HK-2 (cell line): ENCODE data around the gene MCHR1.

Source experiments
- DNase-seq: peaks from one replicate; pipeline ENCODE4 v3.0.0-alpha.2; 2018; ENCODE audit not compliant: unreplicated experiment

The MCHR1 gene

DNA sequence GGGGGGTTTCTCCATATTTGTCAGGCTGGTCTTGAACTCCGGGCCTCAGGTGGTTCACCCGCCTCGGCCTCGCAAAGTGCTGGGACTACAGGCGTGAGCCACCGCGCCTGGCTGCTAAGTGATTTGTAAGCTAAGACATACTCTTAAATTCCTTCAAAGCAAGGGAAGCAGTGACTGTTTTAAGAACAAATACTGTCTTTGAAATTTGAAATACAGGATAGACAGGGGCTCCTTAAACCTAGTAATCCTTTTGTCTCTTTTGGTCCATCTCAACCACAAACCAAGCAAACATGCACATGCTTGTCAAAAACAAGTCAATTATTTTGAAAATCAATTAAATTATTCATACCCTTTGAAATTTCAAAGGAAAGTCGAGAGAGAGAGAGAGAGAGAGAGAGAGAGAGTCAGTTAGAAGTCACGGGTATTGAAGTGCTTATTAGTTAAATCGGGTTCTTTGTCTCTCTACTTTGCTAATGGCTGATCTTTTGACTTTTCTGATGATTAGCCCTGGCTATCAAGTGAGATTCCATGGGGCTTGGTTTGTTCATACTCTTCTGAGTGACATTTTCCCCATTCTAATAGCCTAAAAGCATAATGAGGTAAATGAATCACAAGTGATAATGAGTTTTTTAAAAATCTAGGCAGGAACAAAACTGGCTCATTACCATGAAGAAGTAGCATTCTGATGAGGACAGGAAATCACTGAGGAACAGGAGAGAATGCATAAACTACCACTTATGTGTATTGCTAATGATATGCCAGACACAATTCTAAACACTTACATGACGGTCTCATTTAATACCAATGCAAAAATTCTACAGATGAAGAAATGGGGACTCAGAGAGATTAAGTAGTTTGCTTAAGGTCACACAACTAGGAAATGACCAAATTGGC is 48.0 kb downstream of the MCHR1 start:
- no peak for DNase-seq

- DNase-seq, result no peak
Observed at GRCh38 chr22:40727964-40728615, 48.8 kb downstream of the MCHR1 start.

DNA sequence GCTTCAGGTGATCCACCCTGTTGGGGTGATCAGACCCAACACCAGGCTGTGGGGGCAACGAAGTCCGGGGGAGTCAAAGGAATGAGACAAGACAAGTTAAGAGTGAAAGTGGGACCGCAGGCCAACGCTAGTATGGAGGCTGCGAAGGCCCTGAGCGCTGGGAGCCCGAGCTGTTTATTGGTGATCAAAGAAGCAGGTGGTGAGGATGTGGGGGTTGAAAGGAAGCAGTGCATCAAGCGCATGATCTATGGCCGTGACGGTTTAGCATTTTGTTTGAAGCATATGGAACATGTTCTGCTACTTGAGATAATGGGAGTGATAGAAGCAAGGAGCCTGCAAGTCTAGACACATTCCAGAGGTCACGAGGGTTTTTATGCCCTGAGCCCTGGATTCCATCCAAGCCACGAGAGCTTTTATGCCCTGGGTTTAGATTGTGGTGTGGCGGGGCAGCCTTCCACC is 49.5 kb downstream of the MCHR1 start:
- DNase-seq, result no peak

GRCh38 chr22:40729284-40729683 is 50.0 kb downstream of the MCHR1 start:
- no peak for DNase-seq
